Measurements from ENCODE around the gene CELF2. TPM values are rescaled to one million over a fixed set of nuclear protein-coding genes. Genes with fewer than 3 reads are reported as not detected.
A peak's percentile ranks its signal among the peaks of the same experiment; 100 is the strongest.

CELF2 gene
- total RNA-seq, 1 experiment from 2014 or later, result 0.07 TPM

DNA sequence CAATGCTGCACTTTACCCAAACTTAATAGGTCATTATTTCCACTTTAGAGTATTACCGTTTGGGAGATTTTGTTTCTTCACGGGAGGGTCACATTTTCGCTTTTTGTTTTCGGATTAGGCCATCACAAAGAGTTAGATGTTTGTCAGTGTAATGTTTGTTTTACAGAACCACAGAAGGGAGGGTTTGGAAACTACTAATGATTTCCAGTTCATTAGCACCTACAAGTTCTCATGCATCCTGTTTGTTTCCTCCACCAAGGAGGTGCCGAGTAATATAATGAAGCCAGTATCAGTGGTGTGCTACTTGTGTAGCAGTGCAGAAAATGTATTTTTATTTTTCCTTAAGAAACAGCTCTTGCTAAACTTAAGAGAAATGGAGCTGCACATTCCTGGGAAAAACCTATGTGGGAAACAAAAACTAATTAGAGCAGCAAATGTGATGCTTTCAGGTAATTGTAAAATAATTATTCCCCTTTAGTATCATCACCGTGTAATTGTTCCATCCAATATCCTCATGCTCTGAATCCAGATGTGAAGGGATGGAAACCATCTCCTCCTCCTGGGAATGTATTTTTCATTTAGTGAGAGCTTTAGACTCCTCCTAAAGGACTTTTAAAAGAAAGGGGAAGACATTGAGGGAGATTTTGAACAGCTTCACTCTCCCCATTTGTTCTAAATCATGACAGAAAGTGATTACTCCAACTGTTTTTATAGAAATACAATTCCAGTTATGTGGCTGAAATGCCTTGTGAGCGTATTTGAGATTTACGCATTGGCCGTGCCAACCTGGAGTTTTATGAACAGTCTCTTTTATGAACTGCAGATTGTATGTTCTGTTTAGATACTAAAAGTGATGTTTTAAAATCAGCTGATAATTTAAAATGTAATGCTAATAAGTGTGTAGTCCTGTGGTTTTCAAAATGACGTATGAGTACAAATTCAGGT lies 5.6 kb downstream of the CELF2 start:
- BruUV-seq (replicated peaks), result no TSS peak
- DNase-seq (ENCODE audit: unreplicated experiment), result no peak
- Mint-ChIP-seq H3K36me3 (ENCODE audit: insufficient read depth, unreplicated experiment) (no peaks in the 10 kb centered on the region), H3K9me3 (ENCODE audit: unreplicated experiment) (no peaks in the 10 kb centered on the region), H3K4me1 (ENCODE audit: insufficient read depth, unreplicated experiment) (no peaks in the 10 kb centered on the region), H3K27me3 (ENCODE audit: insufficient read depth, unreplicated experiment) (no peaks in the 10 kb centered on the region), H3K4me3 (ENCODE audit: unreplicated experiment) (no peak overlapping the region), H3K27ac (ENCODE audit: low read depth, unreplicated experiment) (no peak overlapping the region)
- TF ChIP-seq, protein P1, sequence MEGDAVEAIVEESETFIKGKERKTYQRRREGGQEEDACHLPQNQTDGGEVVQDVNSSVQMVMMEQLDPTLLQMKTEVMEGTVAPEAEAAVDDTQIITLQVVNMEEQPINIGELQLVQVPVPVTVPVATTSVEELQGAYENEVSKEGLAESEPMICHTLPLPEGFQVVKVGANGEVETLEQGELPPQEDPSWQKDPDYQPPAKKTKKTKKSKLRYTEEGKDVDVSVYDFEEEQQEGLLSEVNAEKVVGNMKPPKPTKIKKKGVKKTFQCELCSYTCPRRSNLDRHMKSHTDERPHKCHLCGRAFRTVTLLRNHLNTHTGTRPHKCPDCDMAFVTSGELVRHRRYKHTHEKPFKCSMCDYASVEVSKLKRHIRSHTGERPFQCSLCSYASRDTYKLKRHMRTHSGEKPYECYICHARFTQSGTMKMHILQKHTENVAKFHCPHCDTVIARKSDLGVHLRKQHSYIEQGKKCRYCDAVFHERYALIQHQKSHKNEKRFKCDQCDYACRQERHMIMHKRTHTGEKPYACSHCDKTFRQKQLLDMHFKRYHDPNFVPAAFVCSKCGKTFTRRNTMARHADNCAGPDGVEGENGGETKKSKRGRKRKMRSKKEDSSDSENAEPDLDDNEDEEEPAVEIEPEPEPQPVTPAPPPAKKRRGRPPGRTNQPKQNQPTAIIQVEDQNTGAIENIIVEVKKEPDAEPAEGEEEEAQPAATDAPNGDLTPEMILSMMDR (IDR thresholded peaks at IDR 0.05; ENCODE audit: unreplicated experiment), result no peak
- ChIA-PET POLR2A (no interaction called here), CTCF (no interaction called here)
- intact Hi-C loops (cut with micrococcal nuclease), result no loop called here

DNA sequence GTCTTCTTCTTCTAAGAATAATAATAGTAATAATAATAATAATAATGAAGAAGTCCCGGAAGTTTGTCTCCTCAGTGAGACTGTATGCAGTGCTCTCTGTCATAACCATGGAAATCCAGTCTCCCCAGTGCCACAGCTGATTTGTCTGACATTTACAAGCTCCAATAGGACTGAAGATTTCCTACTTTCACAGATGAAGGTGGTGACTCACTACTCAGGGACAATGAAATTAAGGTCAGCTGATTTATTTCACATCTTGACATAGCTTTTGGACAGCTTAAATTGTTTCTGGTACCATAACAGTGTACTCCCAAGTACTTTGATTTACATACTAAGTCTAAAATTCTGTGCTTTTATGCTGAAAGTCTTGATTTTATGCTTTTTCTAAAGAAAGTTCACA lies 6.9 kb downstream of the CELF2 start:
- ChIA-PET CTCF (interaction anchor here (0.6 to 0.7 kb wide), 2 partner anchors 11 to 26 kb away, joined by 3 to 4 read pairs; no protein-coding TSS in a partner anchor), POLR2A (no interaction called here)
- H3K4me1 Mint-ChIP-seq (ENCODE audit: insufficient read depth, unreplicated experiment), result no peaks in the 10 kb centered on the region
- no peak overlapping the region for H3K27ac Mint-ChIP-seq (ENCODE audit: low read depth, unreplicated experiment)
- H3K4me3 Mint-ChIP-seq (ENCODE audit: unreplicated experiment), result no peak overlapping the region
- no peaks in the 10 kb centered on the region for H3K9me3 Mint-ChIP-seq (ENCODE audit: unreplicated experiment)
- no peaks in the 10 kb centered on the region for H3K27me3 Mint-ChIP-seq (ENCODE audit: insufficient read depth, unreplicated experiment)
- DNase-seq (ENCODE audit: unreplicated experiment), result peak; percentile 49
- no peaks in the 10 kb centered on the region for H3K36me3 Mint-ChIP-seq (ENCODE audit: insufficient read depth, unreplicated experiment)
- TF ChIP-seq, protein P1 (IDR thresholded peaks at IDR 0.05; ENCODE audit: unreplicated experiment), result no peak
- BruUV-seq (replicated peaks), result no TSS peak
- intact Hi-C loops (cut with micrococcal nuclease), result no loop called here

DNA sequence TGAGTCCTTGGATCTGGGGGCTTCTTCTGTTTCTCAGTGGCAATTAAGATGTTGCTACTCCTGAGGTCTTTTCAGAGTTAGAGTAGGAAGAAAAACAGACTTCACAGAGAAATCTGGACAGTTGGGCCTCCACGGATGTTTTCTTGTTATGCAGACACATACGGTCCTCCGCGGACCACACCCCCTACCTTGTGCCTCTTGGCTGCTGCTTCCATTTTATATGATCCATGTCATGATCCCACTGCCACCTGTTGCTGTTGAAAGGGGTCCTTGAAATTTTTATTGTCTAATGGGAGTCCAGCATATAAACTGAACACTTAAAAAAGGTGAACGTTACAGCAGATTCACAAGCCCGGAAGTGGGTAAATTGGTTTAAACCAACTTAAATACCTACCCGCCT lies 8.3 kb downstream of the CELF2 start:
- no peak overlapping the region for H3K27ac Mint-ChIP-seq (ENCODE audit: low read depth, unreplicated experiment)
- H3K27me3 Mint-ChIP-seq (ENCODE audit: insufficient read depth, unreplicated experiment), result no peaks in the 10 kb centered on the region
- DNase-seq (ENCODE audit: unreplicated experiment), result no peak
- CTCF ChIA-PET, result no interaction called here
- no peak overlapping the region for H3K4me3 Mint-ChIP-seq (ENCODE audit: unreplicated experiment)
- TF ChIP-seq, protein P1 (IDR thresholded peaks at IDR 0.05; ENCODE audit: unreplicated experiment), result no peak
- no peaks in the 10 kb centered on the region for H3K4me1 Mint-ChIP-seq (ENCODE audit: insufficient read depth, unreplicated experiment)
- no peaks in the 10 kb centered on the region for H3K9me3 Mint-ChIP-seq (ENCODE audit: unreplicated experiment)
- POLR2A ChIA-PET, result no interaction called here
- intact Hi-C loops (cut with micrococcal nuclease), result no loop called here
- no peaks in the 10 kb centered on the region for H3K36me3 Mint-ChIP-seq (ENCODE audit: insufficient read depth, unreplicated experiment)
- no TSS peak for BruUV-seq (replicated peaks)

DNA sequence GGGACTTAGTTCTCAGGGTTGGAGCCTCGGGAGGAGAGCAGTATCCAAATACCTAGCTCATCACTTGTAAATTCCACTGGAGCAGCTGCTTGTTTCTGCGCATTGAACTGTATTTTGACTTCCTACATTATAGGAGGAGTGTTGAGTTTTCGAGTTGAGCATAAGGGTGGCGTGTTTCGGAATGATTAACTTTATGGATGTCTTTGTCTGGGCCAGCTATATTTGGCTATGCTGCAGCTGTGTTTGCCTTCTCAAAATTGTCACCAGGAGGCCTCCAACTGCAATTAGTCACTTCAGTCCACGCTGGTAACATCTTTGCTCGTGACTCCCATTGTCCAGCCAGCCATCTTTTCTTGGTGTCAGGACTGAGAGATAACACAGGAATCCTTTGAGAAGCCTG lies 9.1 kb downstream of the CELF2 start:
- BruUV-seq (replicated peaks), result no TSS peak
- CTCF ChIA-PET, result interaction anchor here (0.7 kb wide), 1 partner anchor 293 kb away, joined by 3 read pairs; no protein-coding TSS in a partner anchor
- Mint-ChIP-seq H3K36me3 (ENCODE audit: insufficient read depth, unreplicated experiment) (no peaks in the 10 kb centered on the region), H3K27me3 (ENCODE audit: insufficient read depth, unreplicated experiment) (no peaks in the 10 kb centered on the region), H3K4me3 (ENCODE audit: unreplicated experiment) (no peak overlapping the region), H3K9me3 (ENCODE audit: unreplicated experiment) (no peaks in the 10 kb centered on the region), H3K4me1 (ENCODE audit: insufficient read depth, unreplicated experiment) (no peaks in the 10 kb centered on the region), H3K27ac (ENCODE audit: low read depth, unreplicated experiment) (no peak overlapping the region)
- TF ChIP-seq, protein P1 (IDR thresholded peaks at IDR 0.05; ENCODE audit: unreplicated experiment), result no peak
- POLR2A ChIA-PET, result interaction anchor here (0.7 kb wide), 1 partner anchor 368 kb away, joined by 3 read pairs; no protein-coding TSS in a partner anchor
- intact Hi-C loops (cut with micrococcal nuclease), result no loop called here
- DNase-seq (ENCODE audit: unreplicated experiment), result no peak

Data from MCF 10A (cell line).